ENCODE measurements around the gene XPNPEP1.

XPNPEP1 gene

GRCh38 chr10:109863775-109864174 is 59.5 kb downstream of the XPNPEP1 start:
- DNase-seq (ENCODE audit: low read depth in 2 of 2), result no peak

- no peak for DNase-seq (ENCODE audit: low read depth in 2 of 2)
Measured at GRCh38 chr10:109862738-109863137, 60.6 kb downstream of the XPNPEP1 start.

- DNase-seq (ENCODE audit: low read depth in 2 of 2), result no peak
Measured at GRCh38 chr10:109862041-109862440, 61.3 kb downstream of the XPNPEP1 start.

GRCh38 chr10:109861081-109861480 is 62.2 kb downstream of the XPNPEP1 start:
- no peak for DNase-seq (ENCODE audit: low read depth in 2 of 2)

- no peak for DNase-seq (ENCODE audit: low read depth in 2 of 2)
Measured at GRCh38 chr10:109859221-109859620, 64.1 kb downstream of the XPNPEP1 start.

GRCh38 chr10:109855746-109856145 is 67.6 kb downstream of the XPNPEP1 start:
- no peak for DNase-seq (ENCODE audit: low read depth in 2 of 2)

DNA sequence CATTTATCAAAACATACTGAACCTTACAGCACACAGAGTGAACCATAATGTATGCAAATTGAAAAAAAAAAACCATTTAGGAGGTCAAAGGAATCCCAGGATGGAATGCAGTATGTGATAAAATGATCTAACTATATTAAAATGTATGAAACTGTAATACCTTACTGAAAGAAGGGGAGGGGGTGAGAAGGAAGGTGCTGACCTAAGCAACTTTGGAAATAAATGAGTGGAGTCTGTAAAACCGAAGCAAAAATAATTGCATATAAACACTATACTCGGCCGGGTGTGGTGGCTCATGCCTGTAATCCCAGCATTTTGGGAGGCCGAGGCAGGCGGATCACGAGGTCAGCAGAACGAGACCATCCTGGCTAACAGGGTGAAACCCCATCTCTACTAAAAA is 69.4 kb downstream of the XPNPEP1 start:
- DNase-seq (ENCODE audit: low read depth in 2 of 2), result no peak

- DNase-seq (ENCODE audit: low read depth in 2 of 2), result peak; percentile 51 to 66
Measured at GRCh38 chr10:109852475-109853037, 70.8 kb downstream of the XPNPEP1 start.

GRCh38 chr10:109851616-109852474 is 71.5 kb downstream of the XPNPEP1 start:
- no peak for DNase-seq (ENCODE audit: low read depth in 2 of 2)

- no peak for DNase-seq (ENCODE audit: low read depth in 2 of 2)
Measured at GRCh38 chr10:109846832-109847231, 76.5 kb downstream of the XPNPEP1 start.

GRCh38 chr10:109845308-109845707 is 78.0 kb downstream of the XPNPEP1 start:
- DNase-seq (ENCODE audit: low read depth in 2 of 2), result no peak

GRCh38 chr10:109838592-109839244 is 84.6 kb downstream of the XPNPEP1 start:
- DNase-seq (ENCODE audit: low read depth in 2 of 2), result no peak

DNA sequence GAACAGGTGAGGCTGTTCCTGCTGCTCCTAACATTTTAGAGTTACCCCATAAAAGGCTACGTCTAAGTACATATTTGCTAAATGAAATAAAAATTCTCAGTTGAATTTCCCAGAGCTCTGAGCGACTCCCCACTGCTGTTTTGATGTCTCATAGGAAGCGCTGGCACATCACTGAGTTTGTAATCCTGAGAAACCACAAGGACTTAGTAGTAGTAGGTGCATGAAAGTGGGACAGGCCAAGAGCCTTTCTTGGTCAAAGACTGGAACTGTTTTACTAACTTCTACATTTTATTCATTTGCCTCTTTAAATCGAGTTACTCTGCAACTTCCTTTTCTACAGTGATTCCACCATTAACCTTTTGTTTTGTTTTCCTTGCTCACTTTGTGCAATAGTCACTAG is 85.9 kb downstream of the XPNPEP1 start:
- no peak for DNase-seq (ENCODE audit: low read depth in 2 of 2)

DNA sequence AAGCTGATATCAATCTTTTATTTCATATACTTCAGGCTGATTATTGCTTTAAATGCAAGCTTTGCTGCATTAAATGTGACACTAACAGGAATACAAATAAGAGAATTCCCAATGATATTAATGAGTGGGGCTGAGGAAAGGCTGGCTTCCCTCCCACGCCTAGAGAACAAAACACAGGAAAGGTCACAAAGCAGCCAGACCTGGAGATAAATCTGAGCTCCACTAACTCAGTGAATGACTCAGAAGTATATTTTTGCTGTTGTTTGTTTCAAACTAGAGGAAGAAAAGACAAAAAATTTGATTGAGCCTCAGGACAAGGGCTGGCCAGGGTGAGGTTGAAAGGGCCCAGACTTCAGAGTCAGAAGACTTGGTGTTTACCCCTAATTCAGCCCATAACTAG is 88.1 kb downstream of the XPNPEP1 start:
- no peak for DNase-seq (ENCODE audit: low read depth in 2 of 2)

GRCh38 chr10:109831846-109832245 is 91.5 kb downstream of the XPNPEP1 start:
- no peak for DNase-seq (ENCODE audit: low read depth in 2 of 2)

DNA sequence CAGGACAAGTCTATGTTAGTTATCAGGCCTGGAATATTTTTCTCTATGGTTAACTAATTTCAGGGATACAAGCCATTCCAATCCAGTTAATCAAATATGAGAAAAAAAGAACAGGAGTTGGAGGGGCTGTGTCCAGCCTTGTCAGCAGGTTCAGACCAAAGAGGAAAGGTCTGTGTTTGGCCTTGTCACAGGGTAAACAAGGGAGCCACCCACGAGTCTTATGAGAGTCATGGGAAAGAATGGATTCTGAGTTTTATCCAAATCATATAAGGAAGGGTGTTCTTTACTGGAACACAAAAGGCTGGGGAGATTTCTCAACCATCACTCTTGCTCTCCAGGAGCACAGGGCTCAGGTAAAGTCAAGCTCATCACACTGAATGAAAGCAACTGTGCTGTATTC is 99.1 kb downstream of the XPNPEP1 start:
- DNase-seq (ENCODE audit: low read depth in 2 of 2), result no peak

DNA sequence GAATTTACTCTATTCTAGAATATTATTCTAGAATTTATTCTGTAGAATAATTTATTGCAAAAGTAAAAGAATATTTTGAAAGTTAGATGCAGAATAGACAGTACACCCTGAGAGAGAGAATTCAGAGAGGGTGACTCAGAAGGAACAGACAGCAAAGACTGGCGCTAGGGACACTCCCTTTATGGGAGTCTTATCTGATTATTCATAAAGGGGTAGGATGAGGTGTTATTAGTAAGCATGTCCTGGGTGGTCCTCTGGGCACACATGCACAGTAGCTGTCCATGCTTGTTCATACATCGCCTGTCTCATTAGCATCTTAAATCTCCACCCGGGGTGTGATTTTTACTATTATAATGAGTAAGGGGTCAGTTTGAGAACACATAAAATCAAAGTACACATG is 100.1 kb downstream of the XPNPEP1 start:
- no peak for DNase-seq (ENCODE audit: low read depth in 2 of 2)

- no peak for DNase-seq (ENCODE audit: low read depth in 2 of 2)
Measured at GRCh38 chr10:109821672-109822071, 101.6 kb downstream of the XPNPEP1 start.

- DNase-seq (ENCODE audit: low read depth in 2 of 2), result no peak
Measured at GRCh38 chr10:109820620-109821405, 102.5 kb downstream of the XPNPEP1 start.

DNA sequence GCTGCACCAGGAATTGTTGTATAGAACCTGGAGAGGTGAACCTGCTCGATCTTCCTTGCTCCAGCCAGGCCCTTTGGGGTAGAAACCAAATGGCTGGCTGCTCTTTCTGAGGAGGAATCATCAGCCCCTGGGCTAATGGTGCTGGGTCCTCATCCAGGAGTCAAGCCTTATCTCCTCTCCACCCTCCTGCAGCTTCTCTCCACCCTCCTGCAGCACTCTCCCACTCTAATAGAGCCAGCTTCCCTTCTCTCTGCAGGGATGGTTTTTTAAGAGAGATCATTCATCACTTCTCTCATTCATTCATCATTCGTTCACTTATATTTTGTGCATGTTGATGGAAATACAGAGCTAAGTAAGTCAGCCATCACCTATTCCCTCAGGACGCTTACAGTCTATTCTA is 103.5 kb downstream of the XPNPEP1 start:
- no peak for DNase-seq (ENCODE audit: low read depth in 2 of 2)
